GM21576 (cell line): ENCODE results near the gene DNM2.
"Not testable (repeated sequence)": the region's sequence is repeated elsewhere in the genome, so short reads cannot be mapped to it uniquely, and the experiment has no call there.

Source experiments
- ATAC-seq: cut with Tn5 transposase; IDR thresholded peaks from one replicate; pipeline ENCODE4 v1.9.1; 2021; ENCODE audit warnings: mild to moderate bottlenecking, moderate library complexity; ENCODE audit not compliant: unreplicated experiment

Gene DNM2

GRCh38 chr19:10831987-10832938 is 114.4 kb downstream of the DNM2 start:
- ATAC-seq = no peak

GRCh38 chr19:10832939-10833296 is 115.0 kb downstream of the DNM2 start:
- no peak for ATAC-seq

GRCh38 chr19:10835089-10835753 is 117.3 kb downstream of the DNM2 start:
- ATAC-seq = no peak

GRCh38 chr19:10835754-10836478 is 118.0 kb downstream of the DNM2 start, which contains the start of gene TMED1:
TMED1 (minus strand) TSS chr19:10836212; CDS start chr19:10836191, 21 bp downstream.
- ATAC-seq = peak; percentile 74

- no peak for ATAC-seq
Observed at GRCh38 chr19:10836479-10837330, 118.8 kb downstream of the DNM2 start.

GRCh38 chr19:10837649-10838048 is 119.8 kb downstream of the DNM2 start:
- ATAC-seq = not testable (repeated sequence)

GRCh38 chr19:10838377-10838776 is 120.5 kb downstream of the DNM2 start:
- ATAC-seq = no peak

- ATAC-seq = no peak
Observed at GRCh38 chr19:10839114-10840050, 121.5 kb downstream of the DNM2 start.

- ATAC-seq = no peak
Observed at GRCh38 chr19:10842788-10843187, 124.9 kb downstream of the DNM2 start.

- no peak for ATAC-seq
Observed at GRCh38 chr19:10846500-10847202, 128.8 kb downstream of the DNM2 start.

GRCh38 chr19:10848230-10848856 is 130.5 kb downstream of the DNM2 start, which contains the start of gene C19orf38:
C19orf38 (plus strand) TSS chr19:10848415; CDS start chr19:10848509, 94 bp downstream.
- no peak for ATAC-seq

- ATAC-seq = no peak
Observed at GRCh38 chr19:10850631-10851030, 132.8 kb downstream of the DNM2 start.

GRCh38 chr19:10852098-10852800 is 134.4 kb downstream of the DNM2 start:
- no peak for ATAC-seq

- ATAC-seq = no peak
Observed at GRCh38 chr19:10852941-10853340, 135.1 kb downstream of the DNM2 start.

GRCh38 chr19:10854350-10855089 is 136.6 kb downstream of the DNM2 start:
- ATAC-seq = no peak

- no peak for ATAC-seq
Observed at GRCh38 chr19:10855879-10856522, 138.1 kb downstream of the DNM2 start.
